ENCODE results near the gene DOCK1.

The DOCK1 gene

DNA sequence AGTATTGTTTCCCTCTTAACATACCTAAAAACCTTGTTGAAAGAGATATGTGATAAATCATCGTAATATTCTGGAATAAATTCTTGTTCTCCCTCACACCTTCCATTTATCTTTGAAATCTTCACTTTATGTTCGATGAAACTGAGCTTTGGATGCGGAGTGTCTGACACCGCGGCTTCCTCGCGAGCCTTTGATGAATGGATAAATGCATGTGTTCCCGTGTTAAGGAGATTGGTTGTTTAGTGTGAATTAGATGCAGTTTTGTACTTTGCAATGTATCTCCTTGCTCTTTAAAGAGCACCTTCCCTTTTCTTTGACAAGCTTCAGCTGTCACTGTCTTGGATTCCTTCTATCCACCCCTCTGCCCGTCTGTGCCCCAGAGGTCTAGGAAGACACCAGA lies 138.1 kb downstream of the DOCK1 start:
- no peak for DNase-seq

DNA sequence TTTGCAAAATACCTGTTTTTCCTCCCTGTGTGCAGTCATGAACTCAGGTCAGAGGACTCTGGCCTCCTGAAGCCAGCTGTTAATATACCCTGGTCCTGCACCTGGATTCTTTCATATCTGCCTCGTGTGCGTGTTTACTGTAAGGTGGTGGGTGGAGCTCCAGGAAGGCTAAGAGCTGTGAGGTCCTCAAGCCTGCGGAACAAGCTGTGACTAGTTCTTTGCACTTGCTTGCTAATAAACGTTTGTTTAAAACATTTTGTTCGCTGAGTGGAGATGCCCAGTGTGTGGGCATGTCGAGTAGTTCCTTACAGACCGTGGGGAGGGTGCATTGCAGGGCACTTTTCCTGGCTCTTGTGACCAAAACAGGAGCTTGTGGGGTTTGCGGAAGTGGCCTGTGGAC lies 139.0 kb downstream of the DOCK1 start:
- no peak for DNase-seq

DNA sequence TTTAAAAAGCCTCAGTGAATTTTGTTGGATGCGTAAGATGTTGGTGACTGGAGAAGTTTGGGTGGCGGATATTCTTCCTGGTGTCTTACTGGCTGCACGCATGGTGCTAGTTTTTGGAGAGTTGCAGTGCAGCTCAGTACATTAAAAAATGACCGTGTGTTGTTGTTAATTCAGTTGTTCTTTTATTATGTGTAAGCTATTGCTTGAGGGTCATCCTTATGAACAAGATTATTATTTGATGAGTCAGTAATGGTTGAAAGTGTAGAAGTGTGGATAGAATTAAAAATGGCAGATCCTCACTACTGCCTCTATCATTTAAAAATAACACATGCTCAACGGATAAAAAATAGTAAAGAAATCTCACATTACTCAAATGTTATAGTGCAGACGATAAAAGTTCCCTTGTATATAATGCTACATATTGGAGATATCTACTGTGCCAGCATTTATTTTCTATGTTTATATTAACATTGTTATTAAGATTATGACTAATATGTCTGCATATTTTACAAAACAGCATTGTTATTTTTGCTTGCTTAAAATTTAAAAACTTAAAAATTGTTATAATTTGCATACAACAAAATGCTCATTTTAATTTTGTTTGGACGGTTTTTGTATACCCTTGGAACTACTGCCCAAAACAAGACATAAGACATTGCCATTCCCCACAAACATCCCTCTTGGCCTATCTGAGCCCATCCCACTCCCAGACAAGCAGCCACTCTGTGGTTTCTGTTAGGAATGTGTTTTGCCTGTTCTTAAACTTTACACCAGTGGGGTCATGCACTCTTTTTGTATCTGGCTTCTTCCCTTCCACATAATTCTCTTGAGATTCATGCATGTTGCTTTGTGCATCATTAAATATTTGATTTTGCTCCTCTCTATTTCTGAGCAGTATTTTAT lies 142.0 kb downstream of the DOCK1 start:
- DNase-seq, result no peak

DNA sequence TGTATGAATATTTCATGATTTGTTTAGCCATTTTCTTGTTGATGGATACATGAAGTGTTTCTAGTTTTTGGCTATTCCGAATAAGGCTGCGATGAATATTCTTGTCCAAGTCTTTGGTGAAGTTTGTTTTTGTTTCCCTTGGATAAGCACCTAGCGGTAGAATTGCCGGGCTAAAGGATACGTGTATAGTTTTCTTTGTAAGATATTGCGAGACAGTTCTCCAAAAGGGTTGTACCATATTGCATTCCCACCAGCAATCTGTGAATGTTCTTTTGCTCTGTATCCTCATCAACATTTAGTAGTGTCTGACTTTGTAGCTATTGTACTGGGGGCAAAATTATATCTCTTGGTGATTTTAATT lies 142.6 kb downstream of the DOCK1 start:
- no peak for DNase-seq

DNA sequence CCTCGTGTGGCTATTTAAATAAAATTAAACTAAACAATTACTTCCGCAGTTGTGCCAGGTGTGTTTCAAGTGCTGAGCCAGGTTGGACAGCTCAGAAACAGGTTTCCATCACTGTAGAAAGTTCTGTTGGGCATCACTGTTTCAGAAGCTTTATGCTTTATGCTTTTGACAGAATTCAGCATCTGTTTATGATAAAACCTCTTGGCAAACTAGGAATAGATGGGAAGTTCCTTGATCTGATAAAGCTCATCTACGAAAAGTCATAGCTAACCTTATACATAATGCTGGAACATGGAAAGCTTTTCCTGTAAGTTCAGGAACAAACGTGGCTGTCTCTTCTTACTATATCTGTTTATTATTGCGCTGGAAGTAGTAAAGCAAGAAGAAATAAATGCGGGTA lies 143.4 kb downstream of the DOCK1 start:
- no peak for DNase-seq

DNA sequence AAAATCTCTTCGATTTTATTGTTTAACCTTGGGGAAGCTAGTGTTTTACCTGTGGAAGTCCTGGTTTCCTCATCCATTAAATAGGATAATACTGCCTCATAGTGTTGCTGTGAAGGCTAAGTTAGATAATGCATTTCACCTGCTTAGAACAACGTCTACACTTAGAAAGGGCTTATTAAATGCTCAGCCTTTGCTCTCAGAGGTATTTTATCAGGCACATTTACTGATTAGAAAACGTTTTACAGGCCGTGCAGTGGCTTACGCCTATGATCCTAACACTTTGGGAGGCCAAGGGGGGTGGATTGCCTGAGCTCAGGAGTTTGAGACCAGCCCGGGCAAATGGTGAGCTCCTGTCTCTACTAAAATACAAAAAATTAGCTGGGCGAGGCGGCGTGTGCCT lies 146.8 kb downstream of the DOCK1 start:
- DNase-seq, result no peak

DNA sequence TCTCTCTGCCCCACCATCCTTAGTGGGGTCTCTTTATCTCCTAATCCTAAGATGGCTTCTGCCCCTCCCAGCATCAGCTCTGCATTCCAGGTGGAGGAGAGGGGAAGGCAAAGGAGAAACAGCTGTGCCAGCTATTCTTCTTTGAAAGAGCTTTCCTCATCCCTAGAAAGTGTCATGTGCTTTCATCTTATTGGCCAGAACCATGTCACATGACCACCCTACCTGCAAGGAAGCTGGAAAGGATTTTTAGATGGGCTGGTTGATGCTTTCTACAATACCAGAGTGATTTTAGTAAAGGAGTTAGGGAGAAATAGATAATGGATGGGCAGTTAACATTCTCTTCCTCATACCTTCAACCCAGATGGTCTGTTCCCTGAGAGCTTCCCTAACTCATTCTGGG lies 150.0 kb downstream of the DOCK1 start:
- no peak for DNase-seq

DNA sequence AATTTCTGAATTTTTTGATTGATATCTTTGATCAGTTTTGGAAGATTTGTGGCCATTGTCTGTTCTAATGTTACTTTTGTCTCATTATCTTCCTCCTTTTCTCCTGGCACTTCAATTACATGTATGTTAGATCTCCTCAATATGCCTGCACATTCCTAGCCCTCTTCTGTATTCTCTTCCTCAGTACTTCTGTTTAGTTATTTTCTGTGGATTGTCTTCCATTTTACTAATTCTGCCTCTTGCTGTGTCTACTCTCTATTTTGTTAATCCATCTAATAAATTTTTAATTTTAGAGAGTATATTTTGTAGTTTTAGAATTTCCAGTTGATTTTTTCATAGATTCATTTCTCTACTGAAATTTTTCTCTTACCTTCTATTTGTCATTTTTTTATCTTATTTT lies 154.1 kb downstream of the DOCK1 start:
- DNase-seq, result no peak

DNA sequence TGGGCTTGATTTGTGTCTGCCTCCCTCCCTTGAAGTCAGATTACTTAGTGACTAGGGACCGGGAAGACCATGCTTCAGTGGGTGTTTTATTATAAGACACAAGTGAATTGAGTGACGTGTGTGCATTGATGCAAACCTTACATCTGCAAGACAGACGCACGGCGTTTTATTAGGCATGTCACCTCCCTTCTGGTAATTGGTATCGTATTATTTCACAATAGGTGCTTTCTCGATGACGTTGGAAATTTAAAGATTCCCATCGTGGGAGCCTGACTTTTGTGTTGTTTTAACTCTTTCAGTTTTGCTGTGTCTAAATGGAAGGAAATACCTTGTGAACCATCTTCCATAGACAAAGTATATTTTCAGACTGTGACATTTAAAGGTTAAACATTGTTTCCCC lies 158.5 kb downstream of the DOCK1 start:
- no peak for DNase-seq

DNA sequence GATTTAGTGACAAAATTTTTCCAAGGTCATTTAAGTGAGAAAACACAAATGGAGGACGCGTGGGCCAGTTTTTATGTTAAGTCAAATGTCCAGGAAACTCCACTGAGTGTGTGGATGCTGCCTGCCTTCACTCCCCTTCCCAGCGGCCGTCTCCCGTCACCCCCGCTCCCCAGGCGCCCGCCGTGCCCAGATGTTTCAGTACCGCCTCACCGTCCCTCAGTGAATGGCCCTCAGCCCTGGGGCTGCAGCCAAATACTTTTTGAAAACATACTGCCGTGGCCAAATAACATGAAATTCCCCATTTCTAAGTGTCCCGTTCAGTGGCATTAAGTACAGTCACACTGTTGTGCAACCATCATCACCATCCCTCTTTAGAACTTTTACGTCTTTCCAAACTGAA lies 159.2 kb downstream of the DOCK1 start:
- DNase-seq, result no peak

DNA sequence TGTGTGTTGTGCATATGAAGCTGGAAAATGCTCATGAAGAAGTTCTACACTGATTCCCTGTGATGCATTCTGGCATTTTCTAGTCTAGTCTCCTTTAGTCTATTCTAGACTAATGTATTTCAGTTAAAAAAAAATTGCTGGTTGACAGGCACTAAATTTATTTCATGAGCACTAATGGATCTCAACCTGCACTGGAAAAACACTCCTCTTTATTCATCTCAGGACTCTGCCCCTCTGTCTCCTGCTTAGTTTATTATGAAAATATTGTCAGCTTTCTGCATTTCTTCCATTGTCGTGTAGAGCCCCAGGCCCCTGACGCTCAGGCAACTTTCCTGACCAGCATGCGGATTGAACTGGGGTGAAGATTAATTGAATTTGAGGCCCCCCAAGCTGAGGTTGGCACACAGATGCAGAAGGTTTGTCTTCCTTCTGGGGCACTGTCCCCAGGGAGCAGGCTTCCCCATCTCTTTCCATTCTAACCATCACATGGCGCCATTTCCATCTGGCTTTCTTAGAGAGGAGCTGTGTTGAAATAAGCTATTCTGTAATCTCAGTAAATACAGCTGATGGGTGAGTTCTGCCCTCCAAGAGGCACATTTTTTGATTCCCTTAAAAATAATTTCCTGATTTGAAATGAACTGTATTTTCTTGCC lies 162.4 kb downstream of the DOCK1 start:
- DNase-seq, result no peak

DNA sequence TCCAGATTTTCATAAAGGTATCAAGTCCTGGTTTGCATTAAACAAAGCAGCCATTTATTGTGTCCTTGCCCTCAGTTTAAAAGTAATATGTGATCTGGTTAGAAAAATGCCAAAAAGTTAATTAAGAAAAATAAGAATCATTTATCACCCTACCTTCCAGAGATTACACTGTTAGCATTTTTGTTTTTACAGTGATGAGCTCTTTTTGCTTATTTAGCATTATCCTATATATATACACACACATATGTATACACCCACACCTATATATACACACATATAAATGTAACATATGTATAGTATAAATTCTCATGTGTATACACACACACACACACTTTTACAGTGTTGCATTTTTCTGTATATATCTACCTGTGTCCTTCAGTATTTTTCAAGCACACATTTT lies 163.3 kb downstream of the DOCK1 start:
- DNase-seq, result no peak

DNA sequence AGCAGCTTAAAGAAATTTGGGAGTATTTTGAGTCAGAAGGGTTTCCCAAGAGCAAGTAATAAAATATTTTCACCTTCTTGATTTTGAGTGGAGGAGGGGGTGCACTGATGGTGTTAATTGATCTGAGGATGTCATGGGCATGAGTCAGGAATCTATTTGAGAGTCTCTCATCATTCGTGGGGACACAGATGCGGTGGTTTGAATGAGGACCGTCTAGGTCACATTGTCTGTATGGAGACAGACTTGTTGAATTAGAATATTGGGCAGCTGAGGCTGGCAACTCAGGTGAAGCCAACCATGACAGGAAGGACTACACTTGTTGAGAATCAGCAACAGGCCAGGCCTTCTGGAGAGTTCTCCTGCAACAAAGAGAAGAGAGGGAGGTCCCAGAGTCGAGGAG lies 164.2 kb downstream of the DOCK1 start:
- DNase-seq, result no peak

DNA sequence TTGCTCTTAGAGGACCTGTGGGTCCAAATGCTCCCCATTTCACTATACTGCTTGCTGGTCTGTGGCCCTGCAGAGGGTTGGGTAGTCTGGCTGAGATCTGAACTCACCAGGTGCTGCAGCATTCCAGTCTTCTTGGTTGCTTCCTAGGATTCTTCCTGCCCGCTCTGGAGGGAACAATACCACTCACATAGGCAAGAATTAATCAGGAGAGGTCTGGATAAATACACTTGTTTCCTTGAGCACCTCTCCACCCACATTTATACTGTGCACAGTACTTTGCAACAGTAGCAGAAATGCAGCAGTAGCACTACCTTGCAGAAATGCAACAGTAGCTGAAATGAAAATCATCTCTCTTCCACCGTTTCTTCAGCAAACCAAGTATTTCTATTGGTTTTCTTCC lies 165.9 kb downstream of the DOCK1 start:
- no peak for DNase-seq

DNA sequence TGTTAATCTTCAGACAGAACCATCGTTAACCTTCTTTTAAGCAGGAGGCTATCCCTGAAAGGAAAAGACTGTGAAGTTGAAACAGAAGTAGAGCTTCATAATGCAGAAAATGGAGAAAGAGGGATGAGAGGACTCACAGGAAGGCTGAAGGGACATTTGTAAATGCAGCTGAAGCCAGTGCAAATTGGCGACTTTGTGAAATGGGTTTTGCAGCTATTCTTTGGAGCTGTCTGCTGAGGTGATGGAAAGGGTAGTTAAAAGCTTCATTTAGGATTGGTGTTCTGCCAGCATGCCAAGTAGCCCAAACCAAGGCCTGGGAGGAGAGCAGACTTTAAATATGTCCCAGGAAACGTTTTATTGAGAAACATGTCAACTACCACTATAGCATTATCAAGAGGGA lies 168.4 kb downstream of the DOCK1 start:
- no peak for DNase-seq

DNA sequence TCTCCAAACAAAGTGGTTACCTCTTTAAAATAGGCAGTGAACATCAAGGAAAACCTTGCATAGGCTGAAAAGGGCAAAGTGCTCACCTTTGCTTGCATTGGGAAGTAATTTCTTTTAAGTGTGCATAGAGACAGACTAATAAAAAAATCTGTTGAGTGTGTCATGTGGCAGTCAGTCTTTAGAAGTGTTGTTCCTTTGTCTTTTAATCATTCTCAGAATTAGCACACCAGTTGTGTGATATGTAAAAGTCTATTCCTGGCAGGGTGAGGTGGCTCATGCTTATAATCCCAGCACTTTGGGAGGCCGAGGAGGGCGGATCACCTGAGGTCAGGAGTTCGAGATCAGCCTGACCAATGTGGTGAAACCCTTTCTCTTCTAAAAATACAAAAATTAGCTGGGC lies 174.2 kb downstream of the DOCK1 start:
- DNase-seq, result no peak

DNA sequence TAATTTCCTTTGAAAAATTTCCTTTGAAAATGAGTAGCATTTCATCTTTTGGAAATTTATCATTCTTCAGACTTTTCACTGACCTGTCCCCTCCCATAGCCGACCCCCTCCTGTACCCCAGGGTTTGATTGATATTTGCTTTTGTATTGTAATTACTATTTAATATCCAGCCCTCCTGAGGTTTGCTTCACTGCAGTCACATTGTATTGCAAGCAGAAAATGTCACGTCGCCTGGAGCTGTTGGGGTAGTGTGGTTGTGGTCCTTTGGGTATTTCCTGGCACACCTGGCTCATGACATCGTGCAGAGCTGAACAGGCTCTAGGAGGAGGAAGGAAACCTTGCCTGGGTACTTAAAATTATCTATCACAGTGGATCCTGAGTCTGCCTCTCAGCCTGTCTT lies 175.1 kb downstream of the DOCK1 start:
- DNase-seq, result no peak

DNA sequence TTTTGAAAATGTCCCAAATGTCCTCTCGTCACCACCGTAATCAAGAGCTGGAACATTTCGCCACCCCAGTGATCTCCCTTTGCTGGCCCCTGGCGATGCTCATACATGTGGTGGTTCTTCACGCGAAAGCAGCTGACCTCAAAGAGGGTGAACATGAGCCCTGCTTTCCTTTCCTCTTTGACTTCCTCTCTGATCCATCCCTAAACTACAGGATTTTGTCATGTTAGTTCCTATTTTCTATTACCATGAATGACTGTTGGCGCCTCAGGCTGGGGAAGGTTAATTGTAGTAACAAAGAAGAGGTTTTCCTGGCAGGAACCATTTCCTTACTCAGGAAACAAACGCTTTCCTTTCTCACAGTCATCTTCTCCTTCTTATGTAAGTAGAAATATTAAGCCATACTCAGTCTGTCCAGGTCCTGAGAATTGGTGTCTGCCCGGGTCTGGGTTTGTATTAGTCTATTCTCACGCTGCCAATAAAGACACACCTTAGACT lies 176.7 kb downstream of the DOCK1 start:
- DNase-seq, result no peak

DNA sequence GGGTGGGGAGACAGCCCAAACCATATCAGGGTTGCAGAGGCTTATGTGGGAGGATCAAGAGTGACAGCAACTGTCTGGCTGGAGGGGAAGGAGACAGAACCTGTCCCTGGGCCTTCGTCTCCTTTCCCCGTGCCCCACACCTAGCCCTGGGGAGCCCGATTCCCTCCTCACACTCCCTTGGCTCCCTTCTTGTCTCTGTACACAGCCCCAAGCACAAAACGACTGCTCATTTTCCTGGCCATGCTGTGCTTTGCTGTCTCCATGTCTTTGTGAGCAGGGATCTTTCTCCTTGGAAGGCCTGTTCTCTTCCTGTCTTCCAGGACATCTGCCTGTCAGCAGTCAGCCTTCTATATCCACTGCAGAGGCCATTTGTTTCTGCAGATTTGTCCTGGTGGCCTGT lies 177.4 kb downstream of the DOCK1 start:
- no peak for DNase-seq

DNA sequence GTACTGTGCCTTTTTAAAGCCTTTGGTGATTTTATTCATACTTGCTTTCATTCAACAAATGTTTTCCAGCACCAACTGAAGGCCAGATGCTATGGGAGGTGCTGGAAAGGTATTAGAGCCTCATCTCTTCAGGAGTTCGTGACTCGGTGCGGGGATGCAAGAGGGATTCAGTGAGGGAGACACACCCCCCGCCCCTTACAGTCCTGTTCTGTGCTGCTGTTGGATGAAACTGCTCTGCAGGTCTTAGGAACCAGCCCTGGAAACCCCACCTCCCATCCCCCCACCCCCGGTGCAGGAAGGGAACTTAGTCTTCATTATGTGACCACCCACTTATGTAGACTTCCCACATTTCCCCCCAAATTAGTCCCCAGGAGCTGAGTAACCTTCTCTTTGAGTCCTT lies 180.7 kb downstream of the DOCK1 start:
- DNase-seq, result no peak

DNA sequence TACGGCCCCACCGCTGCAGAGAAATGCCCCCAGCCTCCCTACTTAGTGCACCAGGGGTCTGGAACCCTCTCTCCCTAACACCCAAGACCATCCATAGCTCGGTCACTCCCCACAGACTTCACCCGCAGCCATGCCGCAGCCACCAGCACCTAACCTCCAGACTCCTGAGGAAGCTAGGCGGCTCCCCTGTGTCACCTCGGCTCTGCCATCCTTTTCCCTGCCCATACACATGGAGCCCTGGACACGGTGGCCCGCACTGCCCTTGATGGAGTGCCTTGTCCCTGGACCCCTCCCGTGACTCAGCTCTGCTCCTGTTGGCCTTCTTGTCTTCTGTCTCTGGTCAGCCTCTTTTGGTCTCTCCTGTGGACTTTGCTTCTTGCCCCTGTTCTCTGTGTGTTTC lies 183.7 kb downstream of the DOCK1 start:
- DNase-seq, result no peak

DNA sequence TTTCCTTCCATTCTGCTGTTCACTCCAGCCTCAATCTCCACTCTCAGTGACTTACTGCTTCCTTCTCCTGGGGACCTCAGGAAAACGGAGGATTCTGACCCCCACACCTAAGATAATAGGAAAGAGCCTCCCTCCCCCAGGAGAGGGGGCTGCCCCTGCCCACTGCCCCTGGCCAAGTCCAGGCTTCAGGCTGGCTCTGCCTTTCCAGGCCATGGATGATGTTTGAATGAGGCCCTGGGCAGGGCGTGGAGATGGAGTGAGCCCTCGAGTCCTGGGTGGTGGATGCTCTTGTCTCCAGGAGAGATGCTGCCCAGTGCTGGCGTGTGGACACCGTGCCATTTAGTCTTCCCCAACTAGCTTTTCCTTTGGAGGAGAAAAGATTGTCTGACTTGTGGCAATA lies 184.2 kb downstream of the DOCK1 start:
- DNase-seq, result no peak

DNA sequence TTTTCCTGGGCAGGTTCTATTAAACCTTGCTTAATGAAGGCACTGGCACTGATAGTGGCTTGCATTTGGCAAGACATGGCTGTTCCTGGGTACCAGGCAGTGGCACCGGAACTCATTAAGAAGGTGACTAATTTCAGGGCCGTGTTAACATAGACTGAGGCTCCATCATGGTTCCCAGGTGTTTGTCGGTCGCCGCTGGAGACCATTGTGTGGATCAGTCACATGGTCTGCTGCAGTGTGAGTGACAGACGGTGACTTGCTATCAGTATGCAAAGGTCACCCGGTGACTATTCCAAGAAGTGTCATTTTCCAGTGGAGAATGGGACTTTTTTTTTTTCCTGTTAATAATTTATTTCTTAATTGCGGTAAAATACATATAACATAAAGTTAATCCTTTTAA lies 184.9 kb downstream of the DOCK1 start:
- DNase-seq, result no peak

DNA sequence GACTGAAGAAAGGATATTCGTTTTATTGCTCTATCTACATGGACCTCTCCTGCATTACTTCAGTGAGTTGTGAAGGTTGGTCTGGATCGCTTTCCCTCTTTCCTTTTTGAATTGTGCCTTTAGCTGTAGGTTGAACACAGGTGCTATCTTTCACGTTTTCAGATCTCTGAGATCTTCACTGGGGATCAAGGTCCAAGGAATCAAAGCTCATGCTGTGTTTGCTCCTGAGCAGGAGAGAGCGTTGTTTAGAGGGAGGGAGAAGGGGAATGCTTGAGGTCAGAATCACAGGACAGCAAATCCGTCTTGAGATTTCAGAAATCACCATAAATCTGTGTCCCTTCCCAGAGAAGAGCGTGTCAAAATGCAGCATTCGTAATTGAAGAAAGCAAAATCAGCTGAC lies 186.1 kb downstream of the DOCK1 start:
- no peak for DNase-seq

DNA sequence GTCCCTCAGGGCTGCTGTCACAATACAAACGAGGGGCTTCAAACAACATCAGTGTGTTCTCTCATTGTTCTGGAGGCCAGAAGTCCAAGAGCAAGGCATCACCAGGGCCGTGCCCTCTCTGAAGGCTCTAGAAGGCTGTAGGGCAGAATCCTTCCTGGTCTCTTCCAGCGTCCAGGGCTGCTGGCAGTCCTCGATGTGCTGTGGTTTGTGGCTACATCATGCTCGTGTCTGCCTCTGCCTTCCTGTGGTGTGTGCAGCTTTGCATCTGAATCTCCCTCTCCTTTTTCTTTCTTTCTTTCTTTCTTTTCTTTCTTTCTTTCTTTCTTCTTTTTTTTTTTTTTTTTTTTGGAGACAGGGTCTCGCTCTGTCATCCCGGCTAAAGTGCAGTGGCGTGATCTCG lies 187.7 kb downstream of the DOCK1 start:
- no peak for DNase-seq
